Fibroblast of villous mesenchyme (primary cell): ENCODE measurements around the gene CREB3L2. TPM values are rescaled to one million over a fixed set of nuclear protein-coding genes. Genes with fewer than 3 reads are reported as not detected.

ENCODE experiments used
- DNase-seq: peaks from one replicate; pipeline ENCODE4 v3.0.0-alpha.2; 2010; ENCODE audit warnings: low read depth
- H3K4me3 ChIP-seq: 2 replicates; pipeline ENCODE4 v1.5.1; 2011; ENCODE audit warnings: low read depth, mild to moderate bottlenecking, low read length
- total RNA-seq: library from RNA; depleted of rRNA; stranded (reverse); fragments of >200 nt; gene quantifications from 2 replicates; pipeline ENCODE4 v1.2.3, GENCODE V29; 2012
- TF ChIP-seq, protein P1 (sequence below): IDR thresholded peaks from 2 replicates; pipeline ENCODE4 v1.5.1; 2012; ENCODE audit warnings: low read depth, mild to moderate bottlenecking, low read length; ENCODE audit not compliant: insufficient read depth

The CREB3L2 gene
- total RNA-seq, 1 donor = 33.2 TPM

DNA sequence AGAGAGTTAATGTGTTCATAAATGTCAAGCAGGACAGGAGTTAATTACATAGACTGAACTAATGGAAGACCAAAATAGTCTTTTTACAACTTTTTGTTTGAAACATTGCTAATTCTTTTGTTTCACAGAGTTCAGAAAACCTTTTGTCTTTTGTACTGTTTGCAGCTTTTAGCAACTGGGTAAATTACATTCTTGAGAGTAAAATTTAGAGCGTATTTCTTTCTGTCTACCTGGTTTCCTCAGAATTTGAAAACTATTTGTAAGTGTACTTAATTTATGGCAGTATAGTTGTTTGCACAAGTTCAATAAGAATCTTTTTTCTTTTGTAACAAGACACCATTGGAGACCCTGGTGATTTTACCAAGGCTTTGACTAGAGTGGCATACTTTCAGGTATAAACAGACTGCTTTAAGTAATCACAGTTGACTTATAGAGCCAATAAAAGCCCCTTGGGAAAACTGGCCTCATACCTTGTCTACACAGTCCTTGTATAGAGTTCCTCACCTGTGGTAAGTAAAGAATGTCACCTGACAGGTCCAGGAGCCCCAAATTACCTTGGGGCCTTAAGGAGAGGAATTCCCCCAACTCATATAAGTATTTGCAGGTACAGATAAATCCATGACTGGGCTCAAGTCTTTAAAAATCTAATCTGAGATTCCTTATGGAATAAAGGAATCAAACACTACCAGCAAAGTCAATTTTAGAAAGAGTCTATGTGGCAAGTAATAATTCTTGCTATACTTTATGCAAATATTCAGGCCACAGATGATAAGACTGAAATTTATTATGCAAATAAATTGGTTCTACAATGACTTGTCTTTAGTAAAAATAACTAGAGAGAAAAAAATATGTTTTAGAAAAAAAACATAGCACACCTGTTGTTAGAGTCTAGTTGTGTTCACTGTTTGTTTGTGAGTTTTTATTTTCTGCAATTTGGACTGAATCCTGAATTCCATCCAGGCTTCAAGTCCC lies 23.6 kb upstream of the CREB3L2 start:
- no peak for DNase-seq
- no peak overlapping the region for H3K4me3 ChIP-seq
- TF ChIP-seq, protein P1, sequence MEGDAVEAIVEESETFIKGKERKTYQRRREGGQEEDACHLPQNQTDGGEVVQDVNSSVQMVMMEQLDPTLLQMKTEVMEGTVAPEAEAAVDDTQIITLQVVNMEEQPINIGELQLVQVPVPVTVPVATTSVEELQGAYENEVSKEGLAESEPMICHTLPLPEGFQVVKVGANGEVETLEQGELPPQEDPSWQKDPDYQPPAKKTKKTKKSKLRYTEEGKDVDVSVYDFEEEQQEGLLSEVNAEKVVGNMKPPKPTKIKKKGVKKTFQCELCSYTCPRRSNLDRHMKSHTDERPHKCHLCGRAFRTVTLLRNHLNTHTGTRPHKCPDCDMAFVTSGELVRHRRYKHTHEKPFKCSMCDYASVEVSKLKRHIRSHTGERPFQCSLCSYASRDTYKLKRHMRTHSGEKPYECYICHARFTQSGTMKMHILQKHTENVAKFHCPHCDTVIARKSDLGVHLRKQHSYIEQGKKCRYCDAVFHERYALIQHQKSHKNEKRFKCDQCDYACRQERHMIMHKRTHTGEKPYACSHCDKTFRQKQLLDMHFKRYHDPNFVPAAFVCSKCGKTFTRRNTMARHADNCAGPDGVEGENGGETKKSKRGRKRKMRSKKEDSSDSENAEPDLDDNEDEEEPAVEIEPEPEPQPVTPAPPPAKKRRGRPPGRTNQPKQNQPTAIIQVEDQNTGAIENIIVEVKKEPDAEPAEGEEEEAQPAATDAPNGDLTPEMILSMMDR = no peak

DNA sequence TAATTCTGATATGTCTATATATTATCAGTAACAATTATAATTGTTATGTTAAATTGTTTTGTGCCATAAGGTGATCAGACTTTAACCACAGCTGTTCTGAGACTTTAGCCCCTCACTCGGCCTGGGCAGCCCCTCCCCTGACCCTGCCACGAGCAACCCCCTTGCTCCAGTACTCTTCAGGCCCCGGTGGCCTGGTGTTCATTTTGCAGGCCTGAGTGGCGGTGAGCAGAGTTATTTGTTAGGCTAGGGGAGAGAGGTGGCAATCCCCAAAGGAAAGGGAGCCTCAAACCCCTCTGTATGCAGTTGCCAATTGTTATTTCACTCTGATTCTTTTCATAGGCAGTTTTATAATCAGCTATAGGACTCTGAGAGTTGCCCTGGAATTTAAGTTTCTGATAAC lies 22.9 kb upstream of the CREB3L2 start:
- TF ChIP-seq, protein P1 = no peak
- no peak overlapping the region for H3K4me3 ChIP-seq
- no peak for DNase-seq

DNA sequence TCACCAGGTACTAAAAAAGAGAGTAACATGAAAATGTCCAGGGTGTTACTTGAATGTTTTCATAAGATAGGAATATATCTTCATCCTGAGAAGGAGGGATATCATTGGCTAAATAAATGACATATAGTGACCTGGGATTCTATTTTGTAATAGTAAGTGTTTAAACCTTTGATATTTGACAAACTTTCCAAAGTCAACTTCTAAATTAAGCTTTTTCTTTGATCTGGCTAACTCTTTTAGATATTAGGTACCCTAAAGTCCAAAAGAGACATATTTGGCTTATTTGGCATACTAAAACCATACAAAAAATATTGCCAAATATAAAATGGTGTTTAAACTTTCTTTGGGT lies 22.4 kb upstream of the CREB3L2 start:
- no peak overlapping the region for H3K4me3 ChIP-seq
- no peak for DNase-seq
- TF ChIP-seq, protein P1 = no peak

DNA sequence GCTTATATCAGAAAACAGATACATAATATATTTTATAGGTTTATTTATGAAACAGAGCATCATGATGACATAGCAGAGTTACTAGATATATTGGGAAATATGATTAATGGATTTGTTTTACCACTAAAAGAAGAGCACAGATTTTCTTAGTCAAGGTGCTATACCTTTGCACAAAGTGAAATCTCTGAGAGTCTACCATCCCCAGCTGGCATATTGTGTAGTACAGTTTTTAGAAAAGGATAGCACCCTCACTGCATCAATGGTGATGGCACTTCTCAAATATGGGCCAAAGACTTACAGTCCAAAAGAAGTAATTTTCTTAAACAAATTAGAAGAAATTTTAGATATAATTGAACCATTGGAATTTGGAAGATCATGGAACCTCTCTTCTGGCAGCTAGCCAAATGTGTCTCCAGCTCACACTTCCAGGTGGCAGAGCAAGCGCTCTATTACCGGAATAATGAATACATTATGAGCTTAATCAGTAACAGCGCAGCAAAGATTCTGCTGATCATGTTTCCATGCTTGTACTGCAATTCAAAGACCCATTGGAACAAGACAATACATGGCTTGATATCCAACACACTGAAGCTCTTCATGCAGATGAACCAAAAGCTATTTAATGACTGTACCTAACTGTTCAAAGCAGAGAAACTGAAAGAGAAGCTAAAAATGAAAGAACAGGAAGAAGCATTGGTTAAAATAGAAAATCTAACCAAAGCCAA lies 21.9 kb upstream of the CREB3L2 start:
- no peak overlapping the region for H3K4me3 ChIP-seq
- no peak for DNase-seq
- TF ChIP-seq, protein P1 = no peak

DNA sequence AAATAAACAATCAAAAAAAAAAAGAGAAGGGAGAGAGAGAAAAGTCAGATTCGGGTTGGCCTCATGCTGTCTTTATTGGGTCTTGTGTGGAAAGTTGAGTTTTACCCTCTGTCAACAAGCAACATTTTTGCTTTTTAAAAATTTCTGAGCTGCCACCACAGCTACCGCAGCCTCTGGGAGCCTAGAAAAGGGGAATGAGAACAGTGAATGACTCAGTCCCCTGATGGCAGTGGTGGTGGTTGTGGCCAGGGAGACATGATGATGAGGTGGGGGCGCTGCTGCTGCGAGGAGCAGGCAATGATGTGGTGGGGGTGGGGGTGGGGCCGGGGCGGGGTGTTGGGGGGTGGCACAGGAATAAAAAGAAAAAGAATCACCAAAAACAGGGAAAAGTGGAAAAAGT lies 20.0 kb upstream of the CREB3L2 start:
- H3K4me3 ChIP-seq = no peak overlapping the region
- no peak for DNase-seq
- TF ChIP-seq, protein P1 = no peak

DNA sequence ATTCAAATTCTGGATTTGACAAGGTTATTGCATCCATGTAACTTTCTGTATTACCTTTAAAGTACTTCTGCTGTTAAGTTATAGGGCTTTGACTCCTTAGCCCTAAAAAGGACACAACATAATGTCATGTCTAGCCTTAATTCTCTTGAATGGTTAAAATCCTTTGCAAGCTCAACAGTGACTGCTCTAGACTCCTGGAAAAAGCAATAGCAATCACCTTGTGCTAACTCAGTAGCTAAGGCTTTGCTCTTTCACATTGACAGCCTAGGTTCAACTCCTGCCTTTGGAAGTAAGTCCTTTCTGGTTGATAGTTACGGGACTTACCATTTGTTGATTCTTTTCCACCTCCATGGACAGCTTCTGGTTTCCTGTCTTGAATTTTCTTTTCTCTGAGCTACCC lies 16.1 kb upstream of the CREB3L2 start:
- TF ChIP-seq, protein P1 = no peak
- DNase-seq = no peak

More for the DNA sequence above, 16.1 kb upstream of the CREB3L2 start:
- no peak overlapping the region for H3K4me3 ChIP-seq
